Daoy (cell line): ENCODE results near the gene ELMO1. TPM values are rescaled to one million over a fixed set of nuclear protein-coding genes. Genes with fewer than 3 reads are reported as not detected.

Experiments used
- DNase-seq: peaks from one replicate; pipeline ENCODE4 v3.0.0-alpha.2; 2015; ENCODE audit warnings: low read depth
- total RNA-seq: library from RNA; depleted of rRNA; stranded (reverse); fragments of >200 nt; shearing (Covaris generic); gene quantifications from 2 replicates; pipeline ENCODE4 v1.2.3, GENCODE V29; 2014

Gene ELMO1
- total RNA-seq, 1 experiment from 2014 or later: 7.0 TPM

DNA sequence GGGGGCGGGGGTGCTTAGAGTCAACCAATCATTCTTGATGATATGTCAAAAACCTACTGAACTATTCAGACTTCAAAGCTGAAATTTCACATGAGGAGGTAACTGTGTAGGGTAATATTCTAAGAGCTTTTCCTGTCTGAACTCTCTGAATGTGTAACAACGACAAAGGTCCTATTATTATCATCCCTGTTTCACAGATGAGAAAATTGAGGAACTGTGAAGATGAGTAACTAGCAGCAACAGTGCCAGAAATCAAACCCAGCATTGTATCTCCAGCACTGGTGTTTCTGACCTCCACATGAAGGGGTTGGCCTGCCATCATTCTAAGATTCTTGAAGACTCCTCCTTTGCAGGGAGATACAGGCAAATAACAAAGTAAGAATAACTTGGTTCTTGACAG lies 429.7 kb downstream of the ELMO1 start:
- no peak for DNase-seq

DNA sequence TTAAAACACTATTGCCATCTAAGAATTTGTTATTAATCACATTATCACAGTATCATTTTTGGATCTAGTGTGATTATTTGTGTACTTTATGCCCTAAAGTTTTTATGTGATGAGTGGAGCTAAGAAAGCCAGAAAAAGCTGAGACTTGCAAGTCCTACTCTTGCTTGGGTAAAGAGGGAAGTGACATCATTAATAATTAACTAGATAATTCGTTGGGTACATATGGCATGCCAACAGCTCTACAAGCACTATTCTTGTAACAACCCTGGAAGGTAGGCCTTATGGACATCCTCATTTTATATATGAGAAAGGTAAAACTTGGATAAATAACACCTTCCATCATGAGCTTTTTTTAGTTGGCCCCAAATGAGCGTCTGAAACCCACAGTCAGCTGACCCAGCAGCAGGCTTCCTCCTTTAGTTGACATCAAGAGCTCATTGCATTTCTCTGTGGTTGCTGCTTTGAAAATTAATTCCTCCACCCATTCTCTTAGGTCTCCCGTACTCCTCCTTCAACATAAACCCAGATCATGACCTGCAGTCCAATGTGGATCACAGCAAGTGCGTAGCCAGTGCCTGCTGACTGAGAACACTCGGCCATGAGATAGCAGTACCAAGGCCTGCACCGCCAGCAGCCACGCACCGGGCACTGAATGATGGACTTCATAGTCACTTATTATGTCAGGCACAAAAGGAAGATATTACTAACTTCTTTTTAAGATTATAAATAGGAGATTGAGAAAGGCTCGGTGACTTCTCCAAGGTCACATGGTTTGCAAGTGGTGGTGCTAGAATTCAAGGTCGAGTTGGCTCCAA lies 432.4 kb downstream of the ELMO1 start:
- no peak for DNase-seq

DNA sequence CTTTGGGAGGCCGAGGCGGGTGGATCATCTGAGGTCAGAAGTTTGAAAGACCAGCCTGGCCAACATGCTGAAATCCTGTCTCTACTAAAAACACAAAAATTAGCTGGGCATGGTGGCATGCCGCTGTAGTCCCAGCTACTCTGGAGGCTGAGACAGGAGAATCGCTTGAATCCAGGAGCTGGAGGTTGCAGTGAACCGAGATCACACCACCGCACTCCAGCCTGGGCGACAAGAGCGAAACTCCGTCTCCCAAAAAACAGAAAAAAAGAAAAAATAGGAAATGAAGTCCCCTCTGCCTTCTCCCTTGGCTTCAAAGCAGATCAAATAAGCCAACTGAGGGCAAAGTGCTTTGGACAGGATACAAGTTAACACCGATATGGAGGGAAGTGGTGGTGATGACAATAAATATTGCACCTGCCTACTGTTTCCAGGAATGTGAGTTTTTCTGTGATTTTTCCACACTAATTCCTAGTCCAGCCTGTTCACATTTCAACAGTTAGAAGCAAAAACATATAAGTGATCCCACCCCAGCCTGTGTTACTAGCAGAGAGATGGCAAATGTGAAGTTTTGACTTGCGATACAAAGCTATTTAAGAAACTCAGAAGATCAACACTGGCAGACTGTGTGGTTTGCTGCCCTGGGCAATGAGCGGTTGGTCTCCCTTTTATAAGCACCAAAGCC lies 433.2 kb downstream of the ELMO1 start:
- DNase-seq: no peak

DNA sequence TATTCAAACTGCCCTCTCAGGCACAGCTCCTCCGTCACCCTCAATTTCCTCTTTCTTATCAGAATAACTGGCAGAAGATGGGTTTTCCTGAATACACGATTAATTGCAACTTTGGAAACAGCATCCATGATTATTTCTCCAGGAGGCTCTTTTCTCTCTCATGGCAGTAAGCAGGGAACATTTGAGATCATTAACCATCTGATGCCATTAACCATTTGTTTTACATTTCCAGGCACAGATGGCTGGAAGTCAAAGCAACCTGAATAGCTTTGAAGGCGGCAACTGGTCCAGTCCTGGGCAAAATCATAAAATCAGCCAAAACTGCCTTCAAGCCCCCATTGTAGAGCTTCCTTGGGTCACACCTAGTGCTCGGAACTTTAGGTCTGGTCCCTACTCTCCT lies 434.9 kb downstream of the ELMO1 start:
- DNase-seq: no peak

DNA sequence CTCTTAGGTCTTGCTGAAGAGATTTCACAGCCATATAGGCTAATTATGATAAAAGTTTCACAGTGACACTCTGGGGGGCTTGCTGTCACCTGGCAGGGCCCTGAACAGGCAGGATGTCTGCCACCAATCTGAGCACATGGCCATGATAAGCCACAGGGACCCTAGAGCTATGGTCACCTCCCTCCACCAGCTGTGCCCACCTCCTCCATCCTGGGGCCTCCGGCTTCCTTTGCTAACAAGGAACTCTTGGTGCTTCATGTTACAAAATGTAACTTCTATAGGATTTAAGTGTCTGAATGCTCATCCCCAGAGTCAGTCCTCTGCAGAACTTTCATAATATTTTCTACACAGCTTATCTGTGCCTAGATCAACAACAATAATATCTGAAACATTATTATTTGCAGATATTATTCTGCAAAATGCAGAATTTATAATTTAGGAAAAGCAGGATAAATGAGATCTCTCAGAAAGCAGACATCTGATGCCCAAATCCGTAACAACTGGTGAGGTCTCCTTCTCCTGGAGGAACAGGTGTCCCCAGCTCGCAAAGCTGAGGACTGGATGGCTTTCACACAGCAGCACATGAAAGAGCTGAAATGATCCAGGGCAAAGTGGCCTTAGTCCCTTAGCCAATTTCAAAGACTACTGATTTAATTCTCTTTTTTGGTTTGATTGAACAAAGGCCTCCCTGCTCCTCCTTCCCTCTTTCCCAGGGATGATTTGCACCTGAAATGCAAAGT lies 437.3 kb downstream of the ELMO1 start:
- no peak for DNase-seq

DNA sequence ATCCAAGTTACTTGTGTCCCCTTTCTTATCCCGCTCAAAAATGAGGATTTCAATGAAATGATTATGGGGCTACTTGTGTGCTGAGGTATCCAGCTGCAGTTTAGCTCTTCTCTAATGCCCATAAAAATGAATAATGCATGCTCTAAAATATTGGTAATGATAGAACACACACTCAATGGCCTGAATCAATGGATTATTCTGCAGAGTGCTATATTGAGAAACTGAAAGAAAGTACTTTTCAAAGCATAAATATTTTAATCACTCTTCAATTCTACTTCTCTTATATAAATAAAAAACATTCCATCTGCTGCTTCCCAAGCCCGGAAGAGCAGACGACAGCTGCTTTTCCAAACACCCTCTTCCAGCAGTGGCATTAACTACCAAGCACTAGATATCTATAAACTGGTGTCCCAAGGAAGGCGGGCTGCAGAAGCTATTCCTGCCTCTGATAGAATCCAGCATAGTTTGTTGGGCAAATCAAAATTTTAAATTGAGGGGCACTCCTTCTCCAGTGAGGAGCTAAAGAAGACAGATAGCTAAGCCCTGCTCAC lies 439.5 kb downstream of the ELMO1 start:
- no peak for DNase-seq

DNA sequence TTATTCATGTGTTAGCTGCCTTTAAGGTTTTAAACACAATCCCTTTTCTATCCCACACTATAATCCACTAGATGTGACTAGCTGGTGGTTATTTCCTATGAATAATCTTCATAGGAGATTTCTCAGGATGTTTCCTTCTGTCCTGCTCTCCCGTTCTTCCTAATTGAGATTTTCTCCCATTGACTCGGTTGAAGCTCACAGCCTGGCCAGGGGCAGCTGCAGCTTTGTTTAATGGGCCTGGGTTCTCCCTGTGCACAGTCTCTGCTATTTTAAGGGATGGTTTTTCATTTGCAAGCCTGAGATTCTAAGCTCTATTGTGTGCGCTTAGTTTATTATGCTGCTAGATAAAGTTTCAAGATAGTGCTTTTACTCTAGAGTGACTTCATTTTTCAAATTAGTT lies 441.0 kb downstream of the ELMO1 start:
- DNase-seq: no peak

DNA sequence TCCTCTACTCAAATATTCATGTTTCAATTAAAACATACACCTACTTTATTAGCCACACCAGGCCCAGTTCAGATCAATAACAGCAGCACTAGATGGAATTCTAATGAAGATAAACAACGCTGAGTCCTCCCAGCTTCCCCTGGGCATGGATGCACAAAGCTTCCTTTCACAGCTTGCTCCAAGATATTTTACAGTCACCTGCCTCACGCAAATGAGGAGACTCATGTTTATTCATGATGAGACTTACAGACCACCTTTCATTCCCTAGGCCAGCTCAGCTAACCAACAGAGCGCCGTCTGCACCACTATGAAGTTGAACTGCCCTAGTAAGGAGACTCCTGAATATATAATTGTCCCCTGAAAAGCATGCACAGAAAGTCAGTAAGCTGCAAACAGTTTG lies 441.4 kb downstream of the ELMO1 start:
- DNase-seq: no peak

DNA sequence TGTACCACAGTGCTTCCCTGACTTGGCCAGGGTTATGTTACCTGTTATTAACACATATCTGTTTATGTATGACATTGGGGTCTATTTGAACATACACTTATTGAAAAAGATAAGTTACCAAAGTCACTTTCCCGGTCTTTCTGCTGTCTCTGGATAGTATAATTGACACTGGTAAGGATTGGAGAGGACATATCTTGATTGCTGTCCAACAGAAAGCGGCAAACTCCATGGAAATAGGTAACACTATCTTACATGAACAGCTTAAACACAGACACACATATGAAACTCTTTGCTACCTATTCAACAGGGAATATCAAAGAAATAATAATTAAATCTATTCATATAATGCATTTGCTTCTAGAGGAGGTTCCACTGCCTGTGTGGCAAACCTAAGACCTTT lies 441.9 kb downstream of the ELMO1 start:
- DNase-seq: no peak

DNA sequence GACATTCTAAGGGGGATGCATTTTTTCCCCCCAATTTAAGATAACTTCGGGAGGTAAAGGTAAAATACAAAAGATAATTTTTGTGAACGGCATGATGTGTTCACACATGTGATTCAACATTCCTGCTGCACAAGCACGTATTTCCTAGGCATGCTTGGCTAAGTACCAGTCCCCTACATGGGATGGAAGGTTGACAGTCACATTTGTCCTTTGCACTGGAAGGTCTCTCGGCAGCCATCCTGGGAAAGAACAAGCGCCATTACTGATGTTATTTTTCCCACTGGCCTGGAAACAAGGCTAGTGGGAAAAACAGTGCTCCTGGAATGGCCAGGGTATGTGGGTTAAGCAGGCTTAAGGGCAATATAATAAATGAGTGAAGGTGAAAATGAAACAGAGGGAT lies 448.2 kb downstream of the ELMO1 start:
- no peak for DNase-seq

DNA sequence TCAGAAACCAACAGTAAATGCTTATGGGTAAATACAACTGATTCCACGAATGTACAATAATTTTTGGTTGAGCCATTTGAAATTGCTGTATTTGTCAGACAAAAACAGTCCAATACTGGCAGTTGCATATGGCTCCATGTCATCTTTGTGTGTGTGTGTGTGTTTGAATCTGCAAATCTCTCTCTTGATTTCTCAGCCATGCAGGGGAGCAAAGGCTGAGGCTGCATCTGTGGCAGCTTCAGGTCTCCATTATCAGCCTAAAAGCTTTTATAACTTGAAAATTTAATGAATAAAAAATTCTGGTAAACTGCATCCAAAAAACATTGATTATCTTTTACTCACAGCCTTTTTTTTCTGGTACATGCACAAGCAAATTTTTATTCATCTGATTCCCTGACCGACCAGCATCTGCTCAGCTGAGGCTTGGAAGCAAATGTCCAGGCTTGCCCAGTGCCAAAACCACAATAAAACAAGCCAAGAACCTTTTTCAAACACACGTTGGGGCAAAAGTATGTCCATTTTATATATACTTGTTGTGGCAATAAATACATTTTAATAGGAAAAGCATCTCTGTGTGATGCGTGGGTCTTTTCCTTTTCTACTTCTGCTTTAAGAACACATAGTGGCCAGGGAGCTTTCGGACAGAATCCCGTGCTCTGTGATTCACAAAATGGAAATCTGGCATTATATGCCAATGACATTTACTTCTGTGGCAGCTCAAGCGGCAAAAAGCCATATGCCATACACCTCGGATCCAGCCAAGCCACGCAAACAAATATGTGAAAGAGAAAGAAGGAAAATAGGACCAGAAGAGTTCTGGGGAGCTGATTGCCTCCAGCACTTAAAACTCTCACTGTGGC lies 448.8 kb downstream of the ELMO1 start:
- no peak for DNase-seq

DNA sequence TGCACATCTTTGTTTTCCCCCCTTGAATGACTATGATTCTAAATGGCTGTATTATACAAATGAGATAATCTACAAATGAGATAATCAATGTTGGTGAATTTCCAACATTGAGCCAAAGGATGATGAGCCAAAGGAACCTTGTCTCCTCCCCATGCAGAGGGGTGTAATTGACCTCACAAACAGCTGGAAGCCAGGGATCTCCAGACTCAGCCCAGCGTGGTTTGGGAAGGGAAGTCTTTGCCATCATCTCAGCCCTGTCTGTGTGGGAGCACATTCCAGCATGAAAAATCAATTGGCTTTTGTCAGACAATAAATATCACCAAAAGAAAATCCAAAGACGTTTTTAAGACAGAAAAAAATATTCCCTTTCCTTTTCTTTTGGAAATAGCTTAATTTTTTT lies 452.9 kb downstream of the ELMO1 start:
- no peak for DNase-seq

DNA sequence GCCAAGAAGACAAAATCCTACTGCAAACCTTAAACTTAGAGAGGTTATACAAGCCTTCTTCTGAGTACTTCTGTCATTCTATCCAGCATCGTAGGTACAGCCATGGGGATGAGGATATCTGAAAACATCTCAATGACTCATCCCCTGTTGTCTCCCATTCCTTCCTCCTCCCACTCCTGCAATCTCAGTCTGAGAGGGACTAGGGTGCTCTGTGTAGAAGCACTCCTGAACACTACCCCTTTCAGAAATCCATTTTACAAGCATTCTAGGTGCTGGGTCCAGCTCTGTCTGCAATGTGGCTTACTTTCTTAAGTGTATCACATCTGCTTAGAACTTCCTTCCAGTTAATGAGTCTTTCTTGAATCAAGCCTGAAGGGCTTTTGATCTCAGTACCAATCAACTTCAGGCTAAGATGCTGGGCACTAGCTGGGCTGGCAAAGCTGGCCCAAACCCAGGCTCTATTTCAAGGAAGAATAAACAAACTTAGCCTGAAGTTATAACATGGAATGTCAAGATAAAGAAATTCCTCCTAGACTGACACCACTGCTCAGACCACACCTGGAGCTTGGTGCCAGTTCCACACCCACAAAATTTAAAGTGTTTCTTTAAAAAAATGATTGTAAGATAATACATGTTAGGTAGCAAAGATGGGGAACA lies 454.1 kb downstream of the ELMO1 start:
- peak; percentile 25 for DNase-seq

DNA sequence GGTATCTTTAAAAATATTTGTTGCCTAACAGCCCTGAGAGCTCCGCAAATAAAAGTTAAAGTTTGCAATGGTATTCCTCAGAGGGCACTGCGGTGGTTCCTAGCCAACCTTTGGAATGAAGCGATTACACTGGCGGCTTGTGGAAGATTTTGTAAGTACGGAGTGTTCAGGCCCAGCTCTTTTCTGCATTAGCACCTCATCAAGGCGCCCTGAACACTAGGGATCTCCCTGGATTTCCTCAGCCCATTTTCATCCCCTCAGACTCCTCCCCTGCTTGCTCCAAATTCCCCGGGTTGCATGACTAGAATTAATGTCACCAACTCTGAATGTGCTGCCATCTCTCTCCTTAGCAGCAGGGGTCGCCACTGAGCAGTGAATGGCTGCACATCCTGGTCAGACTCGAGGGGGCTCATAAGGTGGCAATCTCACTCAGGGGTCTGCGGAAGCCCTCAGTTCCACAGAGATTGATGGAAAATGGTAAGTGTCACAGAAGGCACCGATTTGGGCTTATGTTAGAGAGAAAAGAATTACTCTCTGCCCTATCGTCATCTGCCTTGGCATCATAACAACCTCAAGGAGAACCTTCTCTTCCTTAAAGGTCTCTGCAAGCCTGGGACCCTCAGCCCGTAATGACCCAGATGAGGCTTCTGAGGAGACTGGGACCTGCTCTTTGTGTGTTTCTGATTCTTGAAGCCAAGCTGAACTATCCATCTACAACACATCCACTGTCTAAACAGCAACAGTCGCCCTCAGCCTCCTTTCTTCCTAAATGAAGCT lies 461.5 kb downstream of the ELMO1 start:
- DNase-seq: peak; percentile 87

DNA sequence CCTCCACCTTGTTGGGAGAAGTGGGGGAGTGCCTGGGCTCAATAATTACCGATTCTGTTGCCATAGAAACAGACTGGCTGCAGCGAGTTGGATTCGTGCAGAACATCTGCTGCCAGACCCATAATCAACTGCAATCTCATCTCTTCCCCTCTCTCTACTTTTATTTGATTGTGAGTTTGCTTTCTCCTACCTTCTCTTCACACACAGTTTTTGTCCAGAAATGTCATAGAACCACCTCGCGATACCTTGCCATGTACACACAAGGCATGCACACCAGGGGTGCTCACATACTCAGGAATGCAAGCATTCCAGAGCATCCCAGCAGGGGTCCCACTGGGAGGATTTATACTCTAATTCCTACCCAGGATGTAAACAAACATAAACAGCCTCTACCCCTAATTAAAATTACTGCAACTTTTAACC lies 462.1 kb downstream of the ELMO1 start:
- DNase-seq: peak; percentile 63

DNA sequence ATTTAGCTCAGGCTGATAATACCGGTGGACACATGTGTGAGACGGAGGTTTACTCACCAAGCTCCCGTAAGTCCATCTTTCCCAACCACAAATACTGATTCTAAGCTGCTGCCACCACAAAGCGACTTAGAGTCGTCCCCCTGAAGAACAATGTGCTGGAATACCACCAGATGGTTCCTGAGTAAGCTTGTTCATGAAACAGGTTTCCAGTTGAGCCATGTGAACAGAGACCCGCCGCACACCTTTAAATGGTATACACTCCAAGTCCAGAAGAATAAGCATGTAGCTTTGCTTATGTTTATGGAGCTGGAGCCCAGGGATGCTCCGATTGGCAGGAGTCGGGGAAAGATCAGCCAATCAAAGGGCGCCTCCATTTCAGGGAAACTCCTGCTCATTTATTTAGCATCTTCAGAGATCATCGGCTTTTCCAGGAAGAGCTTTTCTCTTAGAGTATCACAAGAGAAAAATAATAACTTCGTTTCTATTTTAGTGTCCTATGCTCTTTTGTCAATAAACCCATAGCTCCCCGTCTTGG lies 462.7 kb downstream of the ELMO1 start:
- no peak for DNase-seq

DNA sequence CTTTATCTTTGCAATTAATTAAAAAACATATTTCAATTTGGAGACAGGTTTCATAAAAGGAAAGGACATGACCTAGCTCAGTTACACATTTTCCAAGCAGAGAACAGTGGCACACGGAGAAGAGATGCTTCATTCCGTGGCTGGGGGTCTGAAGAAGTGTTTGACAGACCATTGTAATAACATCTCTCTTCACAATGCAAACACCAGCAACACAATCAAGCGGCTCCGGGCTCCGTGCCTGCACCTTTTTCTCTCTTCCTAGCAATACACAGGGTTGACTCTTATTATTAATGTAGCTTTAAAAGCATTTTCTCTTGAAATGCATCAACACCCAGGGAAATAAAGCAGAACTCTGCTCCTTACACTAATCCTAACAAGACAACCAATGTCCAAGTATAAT lies 463.3 kb downstream of the ELMO1 start:
- DNase-seq: no peak

DNA sequence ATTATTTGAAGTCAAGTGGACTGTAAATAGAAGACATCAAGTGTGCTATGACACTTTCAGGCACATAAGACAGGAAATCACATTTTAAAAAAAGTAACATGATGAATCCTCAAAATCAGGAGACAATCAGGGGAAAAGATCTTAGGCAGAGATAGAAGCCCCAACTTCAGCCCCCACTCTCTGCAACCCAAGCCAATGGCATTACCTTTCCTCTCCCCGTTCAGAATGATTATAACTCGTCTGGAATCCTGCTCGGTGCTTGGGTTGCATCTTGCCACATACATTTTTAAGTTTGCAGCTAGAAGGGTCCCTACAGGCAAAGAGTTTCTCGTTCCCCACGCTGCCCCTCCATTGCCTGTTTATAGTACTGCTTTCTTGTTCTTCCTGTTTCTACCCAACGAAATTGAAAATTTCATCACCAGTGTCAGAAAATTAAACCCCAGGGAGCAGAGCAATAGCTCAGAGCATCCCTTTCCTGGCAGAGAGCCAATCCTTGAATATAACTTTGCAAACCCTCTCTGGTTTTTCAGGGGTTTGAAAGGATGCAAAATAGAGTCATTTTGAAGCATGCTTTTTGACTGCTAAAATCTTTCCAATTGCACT lies 463.9 kb downstream of the ELMO1 start:
- no peak for DNase-seq

DNA sequence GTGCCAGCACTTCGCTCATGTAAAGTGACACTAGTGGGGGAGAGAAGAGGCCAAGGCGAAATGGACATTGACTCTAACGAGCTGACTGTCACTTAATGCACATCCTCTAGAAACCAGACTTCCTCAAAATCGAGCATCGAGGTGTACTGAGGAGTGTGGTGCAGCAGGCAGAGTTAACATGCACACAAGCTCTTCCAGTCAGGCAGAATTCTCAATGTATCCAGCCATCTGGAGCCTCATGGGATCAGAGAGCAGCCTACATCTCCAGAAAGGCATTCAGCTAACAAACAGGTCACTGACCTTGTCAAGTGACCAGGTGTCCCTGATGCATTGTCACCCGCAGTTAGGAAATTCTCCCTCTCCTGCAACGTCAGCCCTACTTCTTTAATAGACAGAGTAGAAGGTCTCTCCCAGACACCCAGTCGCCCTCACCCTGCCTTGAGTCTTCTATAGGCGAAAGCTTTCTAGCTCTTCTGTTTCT lies 464.6 kb downstream of the ELMO1 start:
- no peak for DNase-seq
